HL-60 (cell line): ENCODE data around the gene ANKS1A.

Source experiments
- DNase-seq, 2 experiments: peaks; one replicate each; pipeline ENCODE4 v3.0.0-alpha.2; 2010 to 2020; ENCODE audit warnings: low read depth in 1 of 2, low spot score in 1 of 2
- H3K27ac ChIP-seq: fragments of 250-450 bp; sonication (Bioruptor Pico); replicated peaks from 2 replicates; pipeline ENCODE4 v1.5.1; 2020; ENCODE audit warnings: mild to moderate bottlenecking, moderate library complexity
- H3K27me3 ChIP-seq: fragments of 250-450 bp; sonication (Bioruptor Pico); 2 replicates; pipeline ENCODE4 v1.5.1; 2021; ENCODE audit warnings: mild to moderate bottlenecking, moderate library complexity; ENCODE audit not compliant: insufficient read depth, poor library complexity, severe bottlenecking
- H3K4me3 ChIP-seq: replicated peaks from 2 replicates; pipeline ENCODE4 v1.5.1; 2011; ENCODE audit warnings: mild to moderate bottlenecking, control low read depth, low read length; ENCODE audit not compliant: insufficient read depth
- GABPA ChIP-seq: IDR thresholded peaks from 2 replicates; pipeline ENCODE4 v1.6.1; 2012; ENCODE audit warnings: low read depth
- POLR2AphosphoS5 ChIP-seq: IDR thresholded peaks from 2 replicates; pipeline ENCODE4 v1.6.1; 2012; ENCODE audit warnings: low read depth
- SPI1 ChIP-seq: IDR thresholded peaks from 2 replicates; pipeline ENCODE4 v1.6.1; 2012; ENCODE audit warnings: low read depth, mild to moderate bottlenecking, borderline replicate concordance
- TF ChIP-seq, protein P1 (sequence below): IDR thresholded peaks from one replicate; pipeline ENCODE4 v1.5.1; 2011; ENCODE audit warnings: low read length, control low read depth, inconsistent platforms; ENCODE audit not compliant: insufficient read depth
- TF ChIP-seq, protein P2 (sequence below): IDR thresholded peaks from 2 replicates; pipeline ENCODE4 v1.6.1; 2012; ENCODE audit warnings: low read depth; ENCODE audit not compliant: insufficient replicate concordance

ANKS1A gene

DNA sequence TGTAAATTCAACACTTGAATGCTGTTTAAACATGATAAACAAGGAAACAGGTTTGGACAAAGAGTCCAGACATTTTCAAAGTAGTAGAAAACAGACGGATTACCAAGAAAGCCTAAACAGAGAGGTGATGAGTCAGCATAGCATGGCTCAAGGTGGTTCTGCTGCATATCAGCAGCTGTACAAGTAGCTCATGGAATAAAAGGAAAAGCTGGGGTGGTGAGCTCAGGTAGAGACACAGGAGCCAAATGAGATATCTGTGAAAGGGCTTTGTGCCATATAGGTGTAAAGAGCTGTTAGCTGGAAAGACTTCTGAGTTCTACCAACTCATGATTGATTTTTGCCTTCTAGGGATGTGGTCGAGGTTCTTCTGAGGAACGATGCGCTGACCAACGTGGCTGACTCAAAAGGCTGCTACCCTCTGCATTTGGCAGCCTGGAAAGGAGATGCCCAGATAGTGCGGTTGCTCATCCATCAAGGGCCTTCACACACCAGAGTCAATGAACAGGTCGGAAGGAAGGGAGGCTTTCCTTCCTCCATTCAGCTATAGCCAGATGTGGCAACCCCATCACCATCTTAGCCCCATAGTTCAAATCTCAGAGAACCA lies 80.7 kb downstream of the ANKS1A start:
- no peak for DNase-seq
- Histone ChIP-seq H3K4me3 (no peak overlapping the region), H3K27me3 (no peaks in the 10 kb centered on the region), H3K27ac (no peak overlapping the region)
- TF ChIP-seq, protein P1, sequence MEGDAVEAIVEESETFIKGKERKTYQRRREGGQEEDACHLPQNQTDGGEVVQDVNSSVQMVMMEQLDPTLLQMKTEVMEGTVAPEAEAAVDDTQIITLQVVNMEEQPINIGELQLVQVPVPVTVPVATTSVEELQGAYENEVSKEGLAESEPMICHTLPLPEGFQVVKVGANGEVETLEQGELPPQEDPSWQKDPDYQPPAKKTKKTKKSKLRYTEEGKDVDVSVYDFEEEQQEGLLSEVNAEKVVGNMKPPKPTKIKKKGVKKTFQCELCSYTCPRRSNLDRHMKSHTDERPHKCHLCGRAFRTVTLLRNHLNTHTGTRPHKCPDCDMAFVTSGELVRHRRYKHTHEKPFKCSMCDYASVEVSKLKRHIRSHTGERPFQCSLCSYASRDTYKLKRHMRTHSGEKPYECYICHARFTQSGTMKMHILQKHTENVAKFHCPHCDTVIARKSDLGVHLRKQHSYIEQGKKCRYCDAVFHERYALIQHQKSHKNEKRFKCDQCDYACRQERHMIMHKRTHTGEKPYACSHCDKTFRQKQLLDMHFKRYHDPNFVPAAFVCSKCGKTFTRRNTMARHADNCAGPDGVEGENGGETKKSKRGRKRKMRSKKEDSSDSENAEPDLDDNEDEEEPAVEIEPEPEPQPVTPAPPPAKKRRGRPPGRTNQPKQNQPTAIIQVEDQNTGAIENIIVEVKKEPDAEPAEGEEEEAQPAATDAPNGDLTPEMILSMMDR, result no peak
- TF ChIP-seq, protein P2, sequence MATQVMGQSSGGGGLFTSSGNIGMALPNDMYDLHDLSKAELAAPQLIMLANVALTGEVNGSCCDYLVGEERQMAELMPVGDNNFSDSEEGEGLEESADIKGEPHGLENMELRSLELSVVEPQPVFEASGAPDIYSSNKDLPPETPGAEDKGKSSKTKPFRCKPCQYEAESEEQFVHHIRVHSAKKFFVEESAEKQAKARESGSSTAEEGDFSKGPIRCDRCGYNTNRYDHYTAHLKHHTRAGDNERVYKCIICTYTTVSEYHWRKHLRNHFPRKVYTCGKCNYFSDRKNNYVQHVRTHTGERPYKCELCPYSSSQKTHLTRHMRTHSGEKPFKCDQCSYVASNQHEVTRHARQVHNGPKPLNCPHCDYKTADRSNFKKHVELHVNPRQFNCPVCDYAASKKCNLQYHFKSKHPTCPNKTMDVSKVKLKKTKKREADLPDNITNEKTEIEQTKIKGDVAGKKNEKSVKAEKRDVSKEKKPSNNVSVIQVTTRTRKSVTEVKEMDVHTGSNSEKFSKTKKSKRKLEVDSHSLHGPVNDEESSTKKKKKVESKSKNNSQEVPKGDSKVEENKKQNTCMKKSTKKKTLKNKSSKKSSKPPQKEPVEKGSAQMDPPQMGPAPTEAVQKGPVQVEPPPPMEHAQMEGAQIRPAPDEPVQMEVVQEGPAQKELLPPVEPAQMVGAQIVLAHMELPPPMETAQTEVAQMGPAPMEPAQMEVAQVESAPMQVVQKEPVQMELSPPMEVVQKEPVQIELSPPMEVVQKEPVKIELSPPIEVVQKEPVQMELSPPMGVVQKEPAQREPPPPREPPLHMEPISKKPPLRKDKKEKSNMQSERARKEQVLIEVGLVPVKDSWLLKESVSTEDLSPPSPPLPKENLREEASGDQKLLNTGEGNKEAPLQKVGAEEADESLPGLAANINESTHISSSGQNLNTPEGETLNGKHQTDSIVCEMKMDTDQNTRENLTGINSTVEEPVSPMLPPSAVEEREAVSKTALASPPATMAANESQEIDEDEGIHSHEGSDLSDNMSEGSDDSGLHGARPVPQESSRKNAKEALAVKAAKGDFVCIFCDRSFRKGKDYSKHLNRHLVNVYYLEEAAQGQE, result no peak
- TF ChIP-seq SPI1 (no peak), POLR2AphosphoS5 (no peak), GABPA (no peak)

DNA sequence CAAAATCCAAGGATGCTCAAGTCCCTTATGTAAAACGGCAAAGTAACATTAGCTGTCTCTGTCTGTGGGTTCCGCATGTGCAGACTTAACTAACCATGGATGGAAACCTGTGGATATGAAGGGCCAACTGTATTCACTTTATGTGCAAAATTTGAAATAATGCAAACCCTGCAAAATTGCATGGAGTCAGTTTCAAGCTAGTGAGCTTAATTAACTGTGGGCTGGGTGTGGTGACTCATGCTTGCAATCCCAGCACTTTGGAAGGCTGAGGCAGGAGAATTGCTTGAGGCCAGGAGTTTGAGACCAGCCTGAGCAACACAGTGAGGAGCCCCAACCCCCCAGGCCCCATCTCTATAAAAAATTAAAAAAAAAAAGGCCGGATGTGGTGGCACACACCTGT lies 81.4 kb downstream of the ANKS1A start:
- DNase-seq, result no peak

DNA sequence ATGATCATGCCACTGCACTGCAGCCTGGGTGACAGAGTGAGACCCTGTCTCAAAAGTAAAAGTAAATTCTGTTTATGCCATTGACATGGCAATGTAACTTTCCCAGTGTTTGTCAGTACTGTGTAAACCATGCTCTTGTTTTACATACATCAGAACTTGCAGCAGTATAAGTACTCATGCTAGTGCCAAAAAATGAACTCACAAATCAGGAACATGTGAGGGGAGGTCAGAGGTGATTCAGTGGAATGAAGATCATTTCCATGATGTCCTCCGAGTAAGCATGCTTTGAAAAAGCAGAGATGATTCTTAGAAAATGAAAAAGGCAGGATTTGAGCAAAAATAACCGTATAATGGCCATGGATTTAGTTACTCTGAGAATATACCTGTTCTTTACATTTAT lies 81.9 kb downstream of the ANKS1A start:
- H3K27ac ChIP-seq, result no peak overlapping the region
- DNase-seq, result no peak
- no peak overlapping the region for H3K4me3 ChIP-seq
- TF ChIP-seq, protein P1, result no peak
- TF ChIP-seq, protein P2, result no peak
- TF ChIP-seq GABPA (no peak), SPI1 (no peak), POLR2AphosphoS5 (no peak)
- H3K27me3 ChIP-seq, result no peaks in the 10 kb centered on the region

More for the DNA sequence above, 81.4 kb downstream of the ANKS1A start:
- no peak overlapping the region for H3K27ac ChIP-seq
- H3K27me3 ChIP-seq, result no peaks in the 10 kb centered on the region
- no peak overlapping the region for H3K4me3 ChIP-seq
- TF ChIP-seq, protein P1, result no peak
- TF ChIP-seq, protein P2, result no peak
- no peak for TF ChIP-seq SPI1
- no peak for TF ChIP-seq GABPA
- no peak for TF ChIP-seq POLR2AphosphoS5
